ENCODE results near the gene TMEM72. TPM values are rescaled to one million over a fixed set of nuclear protein-coding genes. Genes with fewer than 3 reads are reported as not detected.

TMEM72 gene
- polyA plus RNA-seq, 6 donors from 2014 or later, result not detected

- DNase-seq (peak; percentile 90), ATAC-seq (ENCODE audit: low read depth in 2 of 2) (peak; percentile 99)
- Mint-ChIP-seq H3K27me3 (peaks cover 0 to 15% (median 9%) of the 10 kb centered on the region in 3 donors), H3K4me3 (peak within 1 kb of the TSS; percentile 81 to 93 (median 90)), H3K4me1 (peaks cover 37 to 70% (median 50%) of the 10 kb centered on the region in 3 donors), H3K9me3 (peaks cover 0 to 4% (median 0%) of the 10 kb centered on the region in 7 donors), H3K36me3 (peaks cover 8 to 10% of the 10 kb centered on the region in 2 donors), H3K27ac (peak within 1 kb of the TSS in 5 of 6 donors; percentile 54 to 92 (median 80))
These were observed 48.3 kb downstream of the TMEM72 start, which contains the start of gene RASSF4 for GRCh38 chr10:44959247-44960087. TSS of gene RASSF4 (plus strand) at chr10:44959802. CDS start at chr10:44970203, 10,401 bp downstream.

GRCh38 chr10:44960088-44960460 is 48.9 kb downstream of the TMEM72 start:
- Mint-ChIP-seq H3K9me3 (peaks cover 0 to 4% (median 0%) of the 10 kb centered on the region in 7 donors), H3K36me3 (peaks cover 8 to 10% of the 10 kb centered on the region in 2 donors), H3K4me1 (peaks cover 38 to 70% (median 50%) of the 10 kb centered on the region in 3 donors), H3K27me3 (peaks cover 0 to 15% (median 9%) of the 10 kb centered on the region in 3 donors), H3K27ac (peak overlapping the region in 1 of 6 donors; percentile 50), H3K4me3 (peak overlapping the region in 7 of 8 donors; percentile 76 to 93 (median 86))
- no peak for ATAC-seq (ENCODE audit: low read depth in 2 of 2)
- DNase-seq, result no peak

- Mint-ChIP-seq H3K36me3 (peaks cover 6 to 10% of the 10 kb centered on the region in 2 donors), H3K9me3 (peaks cover 0 to 4% (median 0%) of the 10 kb centered on the region in 7 donors)
These were observed 49.5 kb downstream of the TMEM72 start for GRCh38 chr10:44960482-44961229.

GRCh38 chr10:44961230-44961571 is 50.1 kb downstream of the TMEM72 start:
- no peak for ATAC-seq (ENCODE audit: low read depth in 2 of 2)
- peak overlapping the region in 6 of 8 donors; percentile 9 to 93 (median 58) for H3K4me3 Mint-ChIP-seq
- peaks cover 0 to 15% (median 9%) of the 10 kb centered on the region in 3 donors for H3K27me3 Mint-ChIP-seq
- peaks cover under 1 to 5% of the 10 kb centered on the region in 2 donors for H3K36me3 Mint-ChIP-seq
- no peak overlapping the region for H3K27ac Mint-ChIP-seq
- H3K4me1 Mint-ChIP-seq, result peaks cover 46 to 74% (median 57%) of the 10 kb centered on the region in 3 donors
- DNase-seq, result no peak
- peaks cover 0 to 3% (median 0%) of the 10 kb centered on the region in 7 donors for H3K9me3 Mint-ChIP-seq

More at GRCh38 chr10:44960482-44961229, 49.5 kb downstream of the TMEM72 start:
- no peak for ATAC-seq (ENCODE audit: low read depth in 2 of 2)
- Mint-ChIP-seq H3K4me1 (peaks cover 40 to 74% (median 52%) of the 10 kb centered on the region in 3 donors), H3K27ac (peak overlapping the region in 3 of 6 donors; percentile 50 to 90 (median 85)), H3K4me3 (peak overlapping the region in 7 of 8 donors; percentile 4 to 93 (median 81)), H3K27me3 (peaks cover 0 to 15% (median 9%) of the 10 kb centered on the region in 3 donors)
- no peak for DNase-seq

DNA sequence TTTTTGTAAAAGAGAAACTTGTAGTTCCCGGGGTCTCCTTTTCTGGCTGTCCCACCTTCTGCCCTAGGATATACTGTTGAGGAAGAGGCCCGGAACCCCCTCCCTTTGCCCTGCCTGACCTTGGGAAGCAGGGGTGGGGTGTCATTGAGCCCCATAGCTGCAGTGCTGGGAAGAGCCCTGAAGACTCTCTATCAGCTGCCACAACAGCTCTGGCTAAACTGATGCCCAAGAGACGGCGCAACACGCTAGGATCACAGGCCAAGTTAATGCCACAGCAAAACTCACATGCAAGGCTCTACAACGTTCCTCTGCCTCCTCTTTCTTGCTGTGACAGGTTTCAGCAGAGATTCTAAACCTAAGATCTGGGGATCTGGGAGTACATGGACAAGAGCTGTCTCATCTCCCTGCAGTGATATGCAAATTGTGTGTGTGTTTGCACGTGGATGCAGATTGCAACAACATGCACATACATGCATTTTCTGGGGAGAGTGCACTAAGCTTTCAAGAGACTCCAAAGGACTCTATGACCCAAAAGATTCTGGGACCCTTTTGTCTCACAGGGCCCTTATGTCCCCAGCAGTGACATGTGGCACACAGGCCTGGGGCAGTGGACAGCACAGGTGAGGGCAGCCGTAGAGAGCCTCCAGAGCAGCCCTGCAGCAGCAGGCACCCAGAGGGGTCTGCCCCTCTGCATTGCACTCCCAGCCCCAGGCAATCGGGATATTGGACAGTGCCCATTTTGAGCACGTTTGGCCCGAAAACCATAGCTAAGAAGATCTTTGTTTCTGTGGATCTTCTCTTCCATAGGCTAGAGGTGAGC is 51.0 kb downstream of the TMEM72 start:
- Mint-ChIP-seq H3K27ac (no peak overlapping the region), H3K36me3 (no peaks in the 10 kb centered on the region), H3K4me3 (peak overlapping the region in 7 of 8 donors; percentile 5 to 71 (median 48)), H3K4me1 (peaks cover 48 to 71% (median 59%) of the 10 kb centered on the region in 3 donors), H3K27me3 (peaks cover 0 to 15% (median 9%) of the 10 kb centered on the region in 3 donors), H3K9me3 (no peaks in the 10 kb centered on the region)
- DNase-seq (no peak), ATAC-seq (ENCODE audit: low read depth in 2 of 2) (no peak)

DNA sequence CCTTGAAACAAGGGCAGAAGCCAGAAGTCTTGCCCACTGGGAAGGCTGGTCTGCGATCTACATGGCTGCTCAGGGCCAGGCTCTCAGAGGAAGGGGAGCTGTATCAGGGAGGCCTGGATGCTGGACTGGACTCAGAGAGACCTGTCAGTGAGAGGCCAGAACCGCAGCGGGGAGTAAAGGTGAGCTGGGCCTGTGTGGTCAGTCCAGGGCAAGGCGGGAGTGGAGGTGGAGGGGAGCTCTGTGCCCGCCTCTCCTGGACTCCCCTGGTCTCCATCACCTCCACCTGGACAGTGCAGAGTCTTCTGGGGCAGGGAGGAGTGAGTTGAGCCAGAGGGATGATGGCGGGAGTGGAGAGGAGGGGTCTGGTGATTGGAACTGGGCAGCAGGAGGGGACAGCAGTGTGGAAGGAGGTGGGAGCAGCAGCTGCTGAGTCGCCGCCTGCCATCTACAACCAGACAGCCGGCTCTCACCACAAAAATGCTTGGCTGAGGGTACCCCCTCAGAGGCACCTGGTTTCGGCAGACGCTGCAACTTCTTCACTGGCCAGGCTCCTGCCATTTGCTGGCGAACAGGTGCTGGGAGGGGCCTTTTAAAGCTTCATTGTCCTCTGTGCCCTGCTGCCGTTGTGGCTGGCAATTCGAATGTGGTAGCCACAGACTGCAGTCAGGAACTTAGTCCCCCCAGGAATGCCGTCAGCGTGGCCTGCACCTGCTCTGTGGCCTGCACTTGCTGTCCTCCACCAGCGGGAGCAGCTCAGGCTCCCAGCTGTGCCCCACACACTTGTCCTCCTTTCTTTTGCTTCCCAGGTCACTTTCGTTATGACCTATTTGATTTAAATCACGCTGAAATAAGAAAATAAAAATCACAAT is 52.0 kb downstream of the TMEM72 start:
- H3K27ac Mint-ChIP-seq, result peak overlapping the region in 2 of 6 donors; percentile 37 to 66
- H3K9me3 Mint-ChIP-seq, result no peaks in the 10 kb centered on the region
- no peaks in the 10 kb centered on the region for H3K36me3 Mint-ChIP-seq
- DNase-seq, result no peak
- peak overlapping the region in 6 of 8 donors; percentile 19 to 77 (median 40) for H3K4me3 Mint-ChIP-seq
- ATAC-seq (ENCODE audit: low read depth in 2 of 2), result peak in 1 of 2 donors; percentile 9
- peaks cover 47 to 72% (median 65%) of the 10 kb centered on the region in 3 donors for H3K4me1 Mint-ChIP-seq
- H3K27me3 Mint-ChIP-seq, result peaks cover 0 to 15% (median 9%) of the 10 kb centered on the region in 3 donors

DNA sequence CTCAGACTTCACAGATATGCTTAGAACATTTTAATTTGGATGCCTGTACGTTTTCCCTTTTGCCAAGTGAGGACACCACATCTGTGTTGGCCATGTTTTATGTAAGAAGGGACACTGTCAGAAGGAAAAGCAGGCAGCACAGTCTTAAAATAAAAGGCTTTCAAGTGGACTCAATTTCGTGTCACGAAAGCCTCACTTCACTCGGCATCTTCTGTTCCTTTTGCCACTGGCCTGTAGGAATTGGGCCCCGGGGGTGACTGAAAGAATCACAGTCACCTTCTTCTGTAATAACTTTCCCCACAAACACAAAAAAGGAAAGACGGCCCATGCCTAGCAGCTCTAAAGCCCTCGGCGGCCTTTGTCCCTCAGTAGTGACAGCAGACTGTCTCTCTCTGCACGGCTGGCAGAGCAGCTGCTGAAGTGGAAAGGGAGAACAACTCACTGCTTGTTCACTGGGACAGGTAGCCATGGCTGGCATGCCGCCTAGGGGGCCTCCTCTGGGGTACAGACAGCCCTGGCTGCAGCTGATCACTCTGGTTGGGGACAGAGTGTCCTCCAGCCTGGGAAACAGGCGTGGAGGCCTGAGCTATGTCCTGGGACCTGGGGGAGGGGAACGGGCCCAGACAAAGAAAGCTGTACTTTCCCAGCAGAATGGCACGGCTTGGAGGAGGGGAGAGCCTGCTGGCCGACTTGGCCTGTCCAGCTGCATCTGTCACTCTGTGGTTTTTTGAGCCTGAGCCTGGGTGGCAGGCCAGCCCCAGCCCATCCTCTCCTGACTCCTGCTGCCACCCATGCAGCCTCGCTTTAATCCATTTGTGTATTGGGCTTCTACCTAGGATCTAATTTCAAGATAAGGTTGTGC is 52.9 kb downstream of the TMEM72 start:
- ATAC-seq (ENCODE audit: low read depth in 2 of 2), result no peak
- H3K27me3 Mint-ChIP-seq, result peaks cover 0 to 15% (median 9%) of the 10 kb centered on the region in 3 donors
- H3K9me3 Mint-ChIP-seq, result peaks cover 0 to 1% (median 0%) of the 10 kb centered on the region in 7 donors
- H3K4me3 Mint-ChIP-seq, result peak overlapping the region in 4 of 8 donors; percentile 19 to 53 (median 40)
- no peaks in the 10 kb centered on the region for H3K36me3 Mint-ChIP-seq
- H3K27ac Mint-ChIP-seq, result peak overlapping the region in 1 of 6 donors; percentile 12
- no peak for DNase-seq
- H3K4me1 Mint-ChIP-seq, result peaks cover 46 to 72% (median 65%) of the 10 kb centered on the region in 3 donors

GRCh38 chr10:44965104-44965503 is 54.0 kb downstream of the TMEM72 start:
- Mint-ChIP-seq H3K27me3 (peaks cover 0 to 15% (median 9%) of the 10 kb centered on the region in 3 donors), H3K4me3 (peak overlapping the region in 1 of 8 donors; percentile 11), H3K9me3 (peaks cover 0 to 1% (median 0%) of the 10 kb centered on the region in 7 donors), H3K36me3 (no peaks in the 10 kb centered on the region), H3K27ac (peak overlapping the region in 1 of 6 donors; percentile 29), H3K4me1 (peaks cover 47 to 73% (median 64%) of the 10 kb centered on the region in 3 donors)
- DNase-seq (no peak), ATAC-seq (ENCODE audit: low read depth in 2 of 2) (no peak)

- peaks cover 46 to 69% (median 60%) of the 10 kb centered on the region in 3 donors for H3K4me1 Mint-ChIP-seq
- H3K27ac Mint-ChIP-seq, result peak overlapping the region in 1 of 6 donors; percentile 29
These were observed 54.5 kb downstream of the TMEM72 start for GRCh38 chr10:44965651-44966097.

DNA sequence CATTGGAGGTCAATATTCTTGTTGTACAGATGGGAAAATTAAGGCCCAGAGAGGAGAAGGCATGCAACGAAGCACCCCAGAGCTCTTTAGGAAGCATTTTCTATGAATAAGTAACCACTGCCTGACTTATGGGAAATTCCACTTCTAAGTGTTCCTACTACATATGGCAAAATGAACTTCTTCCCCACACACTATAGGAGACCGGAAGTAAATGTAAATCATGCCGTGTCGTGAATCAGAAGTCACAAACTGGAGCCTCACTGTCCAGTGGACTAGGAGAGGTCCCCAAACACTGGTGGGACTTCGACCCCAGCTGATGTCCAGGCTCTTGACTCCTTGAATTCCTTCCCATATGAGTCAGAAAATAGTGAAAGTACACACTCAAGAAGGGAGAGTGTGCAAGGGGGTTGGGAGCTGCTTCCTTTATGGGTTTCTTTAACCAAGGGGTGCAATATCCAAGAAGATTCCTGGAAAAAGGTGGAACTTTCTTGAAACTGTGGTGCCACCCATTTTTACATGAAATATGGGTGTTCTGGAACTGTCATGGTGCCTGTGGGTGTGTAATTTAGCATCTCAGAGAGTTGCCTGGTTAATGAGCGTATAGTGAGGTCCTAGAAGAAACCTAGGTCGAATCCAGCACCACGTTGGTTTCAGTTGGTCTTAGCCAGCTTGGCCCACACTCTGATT is 55.1 kb downstream of the TMEM72 start:
- Mint-ChIP-seq H3K9me3 (peaks cover 0 to 1% (median 0%) of the 10 kb centered on the region in 7 donors), H3K4me3 (no peak overlapping the region), H3K27me3 (peaks cover 0 to 15% (median 9%) of the 10 kb centered on the region in 3 donors), H3K4me1 (peaks cover 42 to 64% (median 56%) of the 10 kb centered on the region in 3 donors), H3K36me3 (no peaks in the 10 kb centered on the region), H3K27ac (peak overlapping the region in 1 of 6 donors; percentile 29)
- DNase-seq (no peak), ATAC-seq (ENCODE audit: low read depth in 2 of 2) (no peak)

More at GRCh38 chr10:44965651-44966097, 54.5 kb downstream of the TMEM72 start:
- Mint-ChIP-seq H3K9me3 (peaks cover 0 to 1% (median 0%) of the 10 kb centered on the region in 7 donors), H3K27me3 (peaks cover 0 to 15% (median 9%) of the 10 kb centered on the region in 3 donors), H3K4me3 (peak overlapping the region in 1 of 8 donors; percentile 63), H3K36me3 (no peaks in the 10 kb centered on the region)
- DNase-seq (no peak), ATAC-seq (ENCODE audit: low read depth in 2 of 2) (no peak)

All from naive B cell (primary cell).